Nephron (organoid): ENCODE measurements around the gene NALF2.

Experiments used
- H3K27ac Mint-ChIP-seq, 3 experiments: 2 replicates each; pipeline ENCODE4 v1.8.0; 2020; ENCODE audit warnings: mixed read lengths in 3 of 3, mild to moderate bottlenecking in 2 of 3, moderate library complexity in 1 of 3
- H3K27me3 Mint-ChIP-seq: 2 replicates; pipeline ENCODE4 v1.8.0; 2021; ENCODE audit warnings: low read depth, mild to moderate bottlenecking, moderate library complexity, mixed read lengths
- H3K36me3 Mint-ChIP-seq: 2 replicates; pipeline ENCODE4 v1.8.0; 2020; ENCODE audit warnings: low read depth, mixed read lengths
- H3K4me1 Mint-ChIP-seq: 2 replicates; pipeline ENCODE4 v1.8.0; 2020; ENCODE audit warnings: mixed read lengths
- H3K4me3 Mint-ChIP-seq, 3 experiments: 2 replicates each; pipeline ENCODE4 v1.8.0; 2020; ENCODE audit warnings: mild to moderate bottlenecking in 3 of 3, mixed read lengths in 3 of 3, moderate library complexity in 2 of 3
- H3K9me3 Mint-ChIP-seq: 2 replicates; pipeline ENCODE4 v1.8.0; 2020; ENCODE audit warnings: mixed read lengths
- CTCF ChIP-seq, 3 experiments: fragments of 200-600 bp; sonication (generic); IDR thresholded peaks; one replicate each; pipeline ENCODE4 v1.5.0; 2021; ENCODE audit warnings: antibody characterized with exemption in 3 of 3; ENCODE audit not compliant: unreplicated experiment in 3 of 3

The NALF2 gene

GRCh38 chrX:69543572-69543971 is 39.4 kb downstream of the NALF2 start:
- H3K36me3 Mint-ChIP-seq = no peaks in the 10 kb centered on the region
- peaks cover 4% of the 10 kb centered on the region for H3K27me3 Mint-ChIP-seq
- peaks cover 18% of the 10 kb centered on the region for H3K4me1 Mint-ChIP-seq
- no peak for TF ChIP-seq CTCF (IDR thresholded peaks at IDR 0.05; ENCODE audit: unreplicated experiment in 3 of 3)
- H3K9me3 Mint-ChIP-seq = peaks cover 6% of the 10 kb centered on the region
- no peak overlapping the region for H3K4me3 Mint-ChIP-seq
- H3K27ac Mint-ChIP-seq = no peak overlapping the region

GRCh38 chrX:69546417-69546816 is 42.3 kb downstream of the NALF2 start:
- no peak overlapping the region for H3K4me3 Mint-ChIP-seq
- no peak for TF ChIP-seq CTCF (IDR thresholded peaks at IDR 0.05; ENCODE audit: unreplicated experiment in 3 of 3)
- H3K4me1 Mint-ChIP-seq = peaks cover 11% of the 10 kb centered on the region
- peaks cover 4% of the 10 kb centered on the region for H3K27me3 Mint-ChIP-seq
- H3K9me3 Mint-ChIP-seq = peaks cover 8% of the 10 kb centered on the region
- H3K27ac Mint-ChIP-seq = no peak overlapping the region
- H3K36me3 Mint-ChIP-seq = no peaks in the 10 kb centered on the region

- Mint-ChIP-seq H3K27me3 (peaks cover 4% of the 10 kb centered on the region), H3K36me3 (no peaks in the 10 kb centered on the region), H3K4me1 (peaks cover 16% of the 10 kb centered on the region), H3K4me3 (no peak overlapping the region), H3K27ac (no peak overlapping the region), H3K9me3 (peaks cover 8% of the 10 kb centered on the region)
- no peak for TF ChIP-seq CTCF (IDR thresholded peaks at IDR 0.05; ENCODE audit: unreplicated experiment in 3 of 3)
Observed at GRCh38 chrX:69546978-69547377, 42.9 kb downstream of the NALF2 start.

GRCh38 chrX:69551421-69552009 is 47.4 kb downstream of the NALF2 start:
- H3K4me1 Mint-ChIP-seq = peaks cover 35% of the 10 kb centered on the region
- H3K36me3 Mint-ChIP-seq = no peaks in the 10 kb centered on the region
- peak overlapping the region in 1 of 3 experiments; percentile 15 for H3K4me3 Mint-ChIP-seq
- no peak for TF ChIP-seq CTCF (IDR thresholded peaks at IDR 0.05; ENCODE audit: unreplicated experiment in 3 of 3)
- H3K27me3 Mint-ChIP-seq = no peaks in the 10 kb centered on the region
- peak overlapping the region; percentile 76 to 90 (median 81) for H3K27ac Mint-ChIP-seq
- peaks cover 12% of the 10 kb centered on the region for H3K9me3 Mint-ChIP-seq

GRCh38 chrX:69552512-69552911 is 48.4 kb downstream of the NALF2 start:
- no peak for TF ChIP-seq CTCF (IDR thresholded peaks at IDR 0.05; ENCODE audit: unreplicated experiment in 3 of 3)
- Mint-ChIP-seq H3K27ac (peak overlapping the region; percentile 76 to 90 (median 81)), H3K27me3 (no peaks in the 10 kb centered on the region), H3K4me3 (peak overlapping the region in 1 of 3 experiments; percentile 17), H3K9me3 (peaks cover 12% of the 10 kb centered on the region), H3K36me3 (no peaks in the 10 kb centered on the region), H3K4me1 (peaks cover 45% of the 10 kb centered on the region)
